Fibroblast of the aortic adventitia (primary cell): ENCODE data around the gene EXOC4. TPM values are rescaled to one million over a fixed set of nuclear protein-coding genes. Genes with fewer than 3 reads are reported as not detected.
A peak's percentile ranks its signal among the peaks of the same experiment; 100 is the strongest.

Experiments used
- DNase-seq: peaks from one replicate; pipeline ENCODE4 v3.0.0-alpha.2; 2010; ENCODE audit warnings: low read depth
- H3K4me3 ChIP-seq: 2 replicates; pipeline ENCODE4 v1.5.1; 2011; ENCODE audit warnings: low read depth, mild to moderate bottlenecking, control low read depth, low read length, moderate library complexity
- CTCF ChIP-seq: IDR thresholded peaks from 2 replicates; pipeline ENCODE4 v1.5.1; 2011; ENCODE audit warnings: mild to moderate bottlenecking, low read length, control low read depth, inconsistent platforms; ENCODE audit not compliant: insufficient read depth
- total RNA-seq: library from RNA; depleted of rRNA; stranded (reverse); fragments of >200 nt; gene quantifications from 2 replicates; pipeline ENCODE4 v1.2.3, GENCODE V29; 2012; ENCODE audit warnings: low replicate concordance

The EXOC4 gene
- total RNA-seq, 1 donor, result 105 TPM

- TF ChIP-seq CTCF, result no peak
- DNase-seq, result peak; percentile 72
- H3K4me3 ChIP-seq, result no peak overlapping the region
Measured at GRCh38 chr7:133234961-133235875, 17.7 kb upstream of the EXOC4 start.

- H3K4me3 ChIP-seq, result no peak overlapping the region
Measured at GRCh38 chr7:133237545-133237944, 15.3 kb upstream of the EXOC4 start.

GRCh38 chr7:133240302-133240701, 12.6 kb upstream of the EXOC4 start:
- no peak for DNase-seq
- no peak for TF ChIP-seq CTCF
- no peak overlapping the region for H3K4me3 ChIP-seq

More at GRCh38 chr7:133237545-133237944, 15.3 kb upstream of the EXOC4 start:
- no peak for TF ChIP-seq CTCF
- DNase-seq, result no peak

GRCh38 chr7:133246558-133246957, 6.3 kb upstream of the EXOC4 start:
- no peak overlapping the region for H3K4me3 ChIP-seq
- TF ChIP-seq CTCF, result no peak

GRCh38 chr7:133248901-133249300, 4.0 kb upstream of the EXOC4 start:
- no peak for DNase-seq
- no peak overlapping the region for H3K4me3 ChIP-seq
- no peak for TF ChIP-seq CTCF

More at GRCh38 chr7:133246558-133246957, 6.3 kb upstream of the EXOC4 start:
- no peak for DNase-seq

GRCh38 chr7:133252506-133252857, 396 bp upstream of the EXOC4 start:
- no peak for TF ChIP-seq CTCF
- H3K4me3 ChIP-seq, result no peak overlapping the region
- DNase-seq, result no peak

GRCh38 chr7:133253519-133253875, 619 bp downstream of the EXOC4 start:
- DNase-seq, result peak; percentile 21

More at GRCh38 chr7:133253519-133253875, 619 bp downstream of the EXOC4 start:
- TF ChIP-seq CTCF, result no peak
- H3K4me3 ChIP-seq, result peak overlapping the region; percentile 98
